Prostate gland (tissue), 2 donors: ENCODE results near the gene WWOX.

Source experiments
- CTCF ChIP-seq, 4 experiments: fragments of 200-600 bp in 2 of 4; fragments of 450-650 bp in 2 of 4; sonication (generic) in 2 of 4; IDR thresholded peaks; 1 replicate in 3 of 4; 2 replicates in 1 of 4; pipeline ENCODE4 v1.5.1; 2016 to 2019; ENCODE audit warnings: antibody characterized with exemption in 4 of 4, mild to moderate bottlenecking in 2 of 4, moderate library complexity in 2 of 4
- POLR2A ChIP-seq: fragments of 450-650 bp; IDR thresholded peaks from one replicate; pipeline ENCODE4 v1.6.1; 2016; ENCODE audit warnings: antibody characterized with exemption, mild to moderate bottlenecking
- POLR2AphosphoS5 ChIP-seq: sonication (generic); formaldehyde crosslinking; IDR thresholded peaks from one replicate; pipeline ENCODE4 v1.6.1; 2017; ENCODE audit warnings: antibody characterized with exemption

GRCh38 chr16:79195938-79196337, 1096.5 kb downstream of the WWOX start:
- TF ChIP-seq CTCF (IDR thresholded peaks at IDR 0.05) (no peak), POLR2A (no peak), POLR2AphosphoS5 (no peak)
